ENCODE results near the gene SOHLH1.

- TF ChIP-seq, protein P1, sequence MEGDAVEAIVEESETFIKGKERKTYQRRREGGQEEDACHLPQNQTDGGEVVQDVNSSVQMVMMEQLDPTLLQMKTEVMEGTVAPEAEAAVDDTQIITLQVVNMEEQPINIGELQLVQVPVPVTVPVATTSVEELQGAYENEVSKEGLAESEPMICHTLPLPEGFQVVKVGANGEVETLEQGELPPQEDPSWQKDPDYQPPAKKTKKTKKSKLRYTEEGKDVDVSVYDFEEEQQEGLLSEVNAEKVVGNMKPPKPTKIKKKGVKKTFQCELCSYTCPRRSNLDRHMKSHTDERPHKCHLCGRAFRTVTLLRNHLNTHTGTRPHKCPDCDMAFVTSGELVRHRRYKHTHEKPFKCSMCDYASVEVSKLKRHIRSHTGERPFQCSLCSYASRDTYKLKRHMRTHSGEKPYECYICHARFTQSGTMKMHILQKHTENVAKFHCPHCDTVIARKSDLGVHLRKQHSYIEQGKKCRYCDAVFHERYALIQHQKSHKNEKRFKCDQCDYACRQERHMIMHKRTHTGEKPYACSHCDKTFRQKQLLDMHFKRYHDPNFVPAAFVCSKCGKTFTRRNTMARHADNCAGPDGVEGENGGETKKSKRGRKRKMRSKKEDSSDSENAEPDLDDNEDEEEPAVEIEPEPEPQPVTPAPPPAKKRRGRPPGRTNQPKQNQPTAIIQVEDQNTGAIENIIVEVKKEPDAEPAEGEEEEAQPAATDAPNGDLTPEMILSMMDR (IDR thresholded peaks at IDR 0.05): no peak
- no peak for TF ChIP-seq POLR2A (IDR thresholded peaks at IDR 0.05)
Observed at GRCh38 chr9:135748676-135749075, 49.4 kb upstream of the SOHLH1 start.

Measured in Peyer's patch (tissue), 4 donors.